ENCODE data around the gene SUN2. TPM values are rescaled to one million over a fixed set of nuclear protein-coding genes. Genes with fewer than 3 reads are reported as not detected.

Gene SUN2
- total RNA-seq, 1 experiment from 2014 or later, result 104 TPM

- H3K4me3 ChIP-seq (ENCODE audit: low read depth, low read length, poor library complexity, severe bottlenecking), result peak overlapping the region; percentile 33
- H3K9me3 ChIP-seq (ENCODE audit: low read depth, low read length, poor library complexity, severe bottlenecking), result no peaks in the 10 kb centered on the region
- no peak for DNase-seq (ENCODE audit: low spot score)
- CTCF ChIA-PET, result interaction anchor here (1.2 kb wide), 1 partner anchor 12 kb away, joined by 4 read pairs; no protein-coding TSS in a partner anchor
- TF ChIP-seq CTCF (conservative IDR thresholded peaks at IDR 0.05; ENCODE audit: low read depth, low read length) (no peak), EZH2 (IDR thresholded peaks at IDR 0.05; ENCODE audit: borderline replicate concordance, low read depth, low read length, poor library complexity, severe bottlenecking) (no peak)
- peak overlapping the region; percentile 92 for H3K27ac ChIP-seq (ENCODE audit: low read depth, low read length, poor library complexity, severe bottlenecking)
- H3K36me3 ChIP-seq (ENCODE audit: insufficient read depth, low read length, poor library complexity, severe bottlenecking), result peaks cover 34% of the 10 kb centered on the region
- POLR2A ChIA-PET (ENCODE audit: low non-redundant PET), result no interaction called here
- intact Hi-C loops (cut with micrococcal nuclease; ENCODE audit: unreplicated experiment), result no loop called here
- BruUV-seq (replicated peaks), result no TSS peak
- H3K4me1 ChIP-seq (ENCODE audit: insufficient read depth, low read length, poor library complexity, severe bottlenecking), result peaks cover 44% of the 10 kb centered on the region
- no peaks in the 10 kb centered on the region for H3K27me3 ChIP-seq (replicated peaks; ENCODE audit: insufficient read depth, low read depth, low read length, poor library complexity)
These were observed 25.2 kb upstream of the SUN2 start for GRCh38 chr22:38781033-38781432.

DNA sequence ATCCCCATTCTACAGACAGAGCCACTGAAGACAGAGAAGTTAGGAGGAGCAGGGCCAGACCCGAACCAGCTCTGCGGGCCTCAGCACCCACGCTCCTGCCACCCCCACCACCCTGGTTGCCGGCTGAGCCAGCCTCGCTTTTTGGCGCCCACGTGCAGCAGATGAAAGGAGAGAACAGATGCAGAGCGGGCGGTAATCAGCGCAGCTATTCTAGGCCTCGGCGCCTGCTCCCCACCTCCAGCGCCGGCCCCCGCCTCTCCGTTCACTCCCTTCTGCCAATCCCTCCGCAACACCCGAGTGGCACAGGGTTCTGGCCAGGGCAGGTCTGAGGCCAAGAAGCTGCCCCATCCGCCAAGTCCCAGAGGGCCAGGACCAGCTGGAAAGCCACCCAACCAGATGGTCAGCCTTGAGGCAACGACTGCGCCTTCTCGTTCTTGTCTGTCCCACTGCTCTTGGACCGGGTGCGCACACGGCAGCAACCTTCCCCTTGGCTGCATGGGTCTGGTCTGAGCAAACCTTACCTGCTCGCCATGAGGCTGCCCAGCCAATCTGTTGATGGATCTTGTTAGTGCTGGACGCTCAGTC is 21.4 kb upstream of the SUN2 start:
- CTCF ChIA-PET, result no interaction called here
- BruUV-seq (replicated peaks), result no TSS peak
- Histone ChIP-seq H3K9me3 (ENCODE audit: low read depth, low read length, poor library complexity, severe bottlenecking) (no peaks in the 10 kb centered on the region), H3K4me3 (ENCODE audit: low read depth, low read length, poor library complexity, severe bottlenecking) (no peak overlapping the region), H3K4me1 (ENCODE audit: insufficient read depth, low read length, poor library complexity, severe bottlenecking) (peaks cover 22% of the 10 kb centered on the region), H3K36me3 (ENCODE audit: insufficient read depth, low read length, poor library complexity, severe bottlenecking) (peaks cover 34% of the 10 kb centered on the region), H3K27me3 (replicated peaks; ENCODE audit: insufficient read depth, low read depth, low read length, poor library complexity) (no peaks in the 10 kb centered on the region), H3K27ac (ENCODE audit: low read depth, low read length, poor library complexity, severe bottlenecking) (peak overlapping the region; percentile 14)
- POLR2A ChIA-PET (ENCODE audit: low non-redundant PET), result no interaction called here
- no peak for TF ChIP-seq EZH2 (IDR thresholded peaks at IDR 0.05; ENCODE audit: borderline replicate concordance, low read depth, low read length, poor library complexity, severe bottlenecking)
- no peak for TF ChIP-seq CTCF (conservative IDR thresholded peaks at IDR 0.05; ENCODE audit: low read depth, low read length)
- intact Hi-C loops (cut with micrococcal nuclease; ENCODE audit: unreplicated experiment), result no loop called here
- DNase-seq (ENCODE audit: low spot score), result no peak

DNA sequence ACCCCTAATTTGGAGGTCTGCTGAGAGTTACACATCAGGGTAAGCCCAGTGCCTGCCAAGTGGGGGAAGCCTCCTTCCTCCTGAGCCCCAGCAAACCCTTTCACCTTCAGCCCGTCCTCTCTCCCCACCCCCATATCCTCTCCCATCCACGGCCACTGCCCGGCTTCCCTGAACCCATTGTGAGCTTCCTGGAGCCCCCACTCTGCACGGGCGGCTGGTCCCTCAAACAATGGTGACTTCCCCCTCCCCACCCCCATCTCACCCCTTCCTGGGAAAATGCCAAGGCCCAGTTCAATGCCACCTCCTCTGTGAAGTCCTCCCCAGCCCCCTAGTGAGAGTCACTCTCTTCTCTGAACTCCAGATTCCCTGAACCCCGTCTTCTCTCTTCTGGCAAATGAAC is 20.3 kb upstream of the SUN2 start:
- H3K27ac ChIP-seq (ENCODE audit: low read depth, low read length, poor library complexity, severe bottlenecking), result peak overlapping the region; percentile 61
- BruUV-seq (replicated peaks), result no TSS peak
- peaks cover 31% of the 10 kb centered on the region for H3K36me3 ChIP-seq (ENCODE audit: insufficient read depth, low read length, poor library complexity, severe bottlenecking)
- no peak overlapping the region for H3K4me3 ChIP-seq (ENCODE audit: low read depth, low read length, poor library complexity, severe bottlenecking)
- intact Hi-C loops (cut with micrococcal nuclease; ENCODE audit: unreplicated experiment), result no loop called here
- peaks cover 11% of the 10 kb centered on the region for H3K4me1 ChIP-seq (ENCODE audit: insufficient read depth, low read length, poor library complexity, severe bottlenecking)
- no peaks in the 10 kb centered on the region for H3K27me3 ChIP-seq (replicated peaks; ENCODE audit: insufficient read depth, low read depth, low read length, poor library complexity)
- H3K9me3 ChIP-seq (ENCODE audit: low read depth, low read length, poor library complexity, severe bottlenecking), result no peaks in the 10 kb centered on the region
- DNase-seq (ENCODE audit: low spot score), result no peak
- ChIA-PET POLR2A (ENCODE audit: low non-redundant PET) (no interaction called here), CTCF (no interaction called here)
- no peak for TF ChIP-seq CTCF (conservative IDR thresholded peaks at IDR 0.05; ENCODE audit: low read depth, low read length)
- TF ChIP-seq EZH2 (IDR thresholded peaks at IDR 0.05; ENCODE audit: borderline replicate concordance, low read depth, low read length, poor library complexity, severe bottlenecking), result no peak
